Loucy (cell line): Measurements from ENCODE around the gene SETD2.
A peak's percentile ranks its signal among the peaks of the same experiment; 100 is the strongest.
"Not testable (repeated sequence)": the region's sequence is repeated elsewhere in the genome, so short reads cannot be mapped to it uniquely, and the experiment has no call there.

Source experiments
- H2AFZ ChIP-seq: fragments of 200-600 bp; sonication (generic); 2 replicates; pipeline ENCODE4 v1.6.0; 2016; ENCODE audit warnings: antibody characterized with exemption, mild to moderate bottlenecking, low read length, moderate library complexity
- H3F3A ChIP-seq: fragments of 200-600 bp; 2 replicates; pipeline ENCODE4 v1.6.0; 2016; ENCODE audit warnings: antibody characterized with exemption, low read depth, mild to moderate bottlenecking
- H3K27me3 ChIP-seq: fragments of 200-600 bp; sonication (generic); 2 replicates; pipeline ENCODE4 v1.6.1; 2014; ENCODE audit warnings: low read length, mild to moderate bottlenecking; ENCODE audit not compliant: insufficient read depth, poor library complexity, severe bottlenecking
- H3K36me3 ChIP-seq: fragments of 200-600 bp; sonication (generic); 2 replicates; pipeline ENCODE4 v1.6.1; 2016; ENCODE audit warnings: low read length; ENCODE audit not compliant: insufficient read depth
- H3K4me1 ChIP-seq: fragments of 200-600 bp; sonication (generic); 2 replicates; pipeline ENCODE4 v1.5.1; 2014; ENCODE audit warnings: low read length, mild to moderate bottlenecking; ENCODE audit not compliant: insufficient read depth, poor library complexity, severe bottlenecking
- H3K4me2 ChIP-seq: fragments of 200-600 bp; sonication (generic); 2 replicates; pipeline ENCODE4 v1.6.0; 2014; ENCODE audit warnings: antibody characterized with exemption, low read length, low read depth, mild to moderate bottlenecking; ENCODE audit not compliant: poor library complexity, severe bottlenecking
- H3K4me3 ChIP-seq: fragments of 200-600 bp; sonication (generic); 2 replicates; pipeline ENCODE4 v1.5.1; 2014; ENCODE audit warnings: low read length, mild to moderate bottlenecking, mixed read lengths; ENCODE audit not compliant: poor library complexity, severe bottlenecking
- H3K79me2 ChIP-seq: fragments of 200-600 bp; sonication (generic); 2 replicates; pipeline ENCODE4 v1.6.1; 2014; ENCODE audit warnings: low read length; ENCODE audit not compliant: insufficient read depth
- H3K9ac ChIP-seq: fragments of 200-600 bp; sonication (generic); 2 replicates; pipeline ENCODE4 v1.6.0; 2014; ENCODE audit warnings: mild to moderate bottlenecking, low read depth, low read length, moderate library complexity; ENCODE audit not compliant: poor library complexity, severe bottlenecking
- H3K9me2 ChIP-seq: fragments of 200-600 bp; sonication (generic); replicated peaks from 2 replicates; pipeline ENCODE4 v1.6.1; 2016; ENCODE audit warnings: low read depth, low read length, mixed read lengths
- H3K9me3 ChIP-seq: fragments of 200-600 bp; sonication (generic); 2 replicates; pipeline ENCODE4 v1.6.1; 2014; ENCODE audit warnings: mild to moderate bottlenecking, antibody characterized with exemption, low read length, low read depth; ENCODE audit not compliant: insufficient read depth
- H4K20me1 ChIP-seq: fragments of 200-600 bp; sonication (generic); 2 replicates; pipeline ENCODE4 v1.6.0; 2014; ENCODE audit warnings: antibody characterized with exemption, low read length, mild to moderate bottlenecking; ENCODE audit not compliant: insufficient read depth, poor library complexity, severe bottlenecking
- EZH2phosphoT487 ChIP-seq: fragments of 200-600 bp; IDR thresholded peaks from 2 replicates; pipeline ENCODE4 v1.6.1; 2018; ENCODE audit warnings: antibody characterized with exemption, mild to moderate bottlenecking, moderate library complexity, borderline replicate concordance
- TF ChIP-seq, protein P1 (sequence below): fragments of 200-600 bp; sonication (generic); conservative IDR thresholded peaks from 2 replicates; pipeline ENCODE4 v1.5.1; 2014; ENCODE audit warnings: mild to moderate bottlenecking, antibody characterized with exemption, low read length

The SETD2 gene

DNA sequence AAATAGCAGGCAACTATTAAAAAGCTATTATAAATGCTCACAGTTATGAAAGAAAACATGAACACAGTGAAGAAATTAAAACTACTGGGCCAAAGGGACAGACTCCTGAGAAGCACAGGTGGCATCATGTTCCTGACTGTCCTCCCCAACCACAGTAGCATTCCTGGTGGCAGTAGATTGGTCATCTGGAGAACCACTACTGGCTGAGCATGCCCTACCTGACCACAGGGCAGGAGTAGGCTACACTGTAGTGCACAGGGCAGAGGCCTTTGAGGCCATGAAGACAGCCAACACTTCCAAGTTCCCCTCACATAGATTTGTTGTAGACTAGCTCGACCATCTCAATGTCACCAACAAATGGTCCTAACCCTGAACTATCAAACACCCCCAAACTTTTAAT, 135.2 kb downstream of the SETD2 start:
- Histone ChIP-seq H3K4me3 (no peak overlapping the region), H3K4me1 (peaks cover 9% of the 10 kb centered on the region), H3K27me3 (no peaks in the 10 kb centered on the region), H3K9ac (no peak overlapping the region), H4K20me1 (no peaks in the 10 kb centered on the region), H3K9me2 (no peaks in the 10 kb centered on the region), H3F3A (no peaks in the 10 kb centered on the region), H3K79me2 (peaks cover 19% of the 10 kb centered on the region), H3K36me3 (peaks cover 35% of the 10 kb centered on the region), H3K4me2 (no peak overlapping the region), H2AFZ (no peak overlapping the region), H3K9me3 (no peaks in the 10 kb centered on the region)
- TF ChIP-seq, protein P1, sequence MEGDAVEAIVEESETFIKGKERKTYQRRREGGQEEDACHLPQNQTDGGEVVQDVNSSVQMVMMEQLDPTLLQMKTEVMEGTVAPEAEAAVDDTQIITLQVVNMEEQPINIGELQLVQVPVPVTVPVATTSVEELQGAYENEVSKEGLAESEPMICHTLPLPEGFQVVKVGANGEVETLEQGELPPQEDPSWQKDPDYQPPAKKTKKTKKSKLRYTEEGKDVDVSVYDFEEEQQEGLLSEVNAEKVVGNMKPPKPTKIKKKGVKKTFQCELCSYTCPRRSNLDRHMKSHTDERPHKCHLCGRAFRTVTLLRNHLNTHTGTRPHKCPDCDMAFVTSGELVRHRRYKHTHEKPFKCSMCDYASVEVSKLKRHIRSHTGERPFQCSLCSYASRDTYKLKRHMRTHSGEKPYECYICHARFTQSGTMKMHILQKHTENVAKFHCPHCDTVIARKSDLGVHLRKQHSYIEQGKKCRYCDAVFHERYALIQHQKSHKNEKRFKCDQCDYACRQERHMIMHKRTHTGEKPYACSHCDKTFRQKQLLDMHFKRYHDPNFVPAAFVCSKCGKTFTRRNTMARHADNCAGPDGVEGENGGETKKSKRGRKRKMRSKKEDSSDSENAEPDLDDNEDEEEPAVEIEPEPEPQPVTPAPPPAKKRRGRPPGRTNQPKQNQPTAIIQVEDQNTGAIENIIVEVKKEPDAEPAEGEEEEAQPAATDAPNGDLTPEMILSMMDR, result no peak
- no peak for TF ChIP-seq EZH2phosphoT487

DNA sequence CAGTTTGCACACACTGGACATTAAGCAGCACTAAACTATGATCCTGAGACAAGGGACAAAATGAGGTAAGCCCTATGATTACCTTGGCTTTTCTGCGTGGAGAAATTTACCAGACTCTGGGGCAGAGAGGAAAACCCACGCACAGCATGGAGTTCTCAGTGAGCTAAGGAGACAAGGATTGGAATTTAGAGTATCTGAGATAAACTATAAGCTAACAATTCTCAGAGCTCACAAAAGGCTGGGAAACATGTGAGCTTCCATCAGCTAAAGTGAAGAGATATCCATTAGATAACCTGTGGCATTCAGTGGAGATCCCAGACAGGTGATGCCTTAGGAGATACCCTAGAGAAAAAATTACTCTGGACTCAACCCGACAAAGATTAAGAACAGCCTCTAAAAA, 135.8 kb downstream of the SETD2 start:
- no peaks in the 10 kb centered on the region for H3K9me2 ChIP-seq
- peaks cover 9% of the 10 kb centered on the region for H3K4me1 ChIP-seq
- H2AFZ ChIP-seq, result no peak overlapping the region
- H3K9ac ChIP-seq, result no peak overlapping the region
- peaks cover 22% of the 10 kb centered on the region for H3K79me2 ChIP-seq
- H3K9me3 ChIP-seq, result no peaks in the 10 kb centered on the region
- no peaks in the 10 kb centered on the region for H4K20me1 ChIP-seq
- no peak overlapping the region for H3K4me3 ChIP-seq
- no peak overlapping the region for H3K4me2 ChIP-seq
- H3K36me3 ChIP-seq, result peaks cover 32% of the 10 kb centered on the region
- H3K27me3 ChIP-seq, result no peaks in the 10 kb centered on the region
- TF ChIP-seq, protein P1, result no peak
- TF ChIP-seq EZH2phosphoT487, result no peak
- H3F3A ChIP-seq, result no peaks in the 10 kb centered on the region

DNA sequence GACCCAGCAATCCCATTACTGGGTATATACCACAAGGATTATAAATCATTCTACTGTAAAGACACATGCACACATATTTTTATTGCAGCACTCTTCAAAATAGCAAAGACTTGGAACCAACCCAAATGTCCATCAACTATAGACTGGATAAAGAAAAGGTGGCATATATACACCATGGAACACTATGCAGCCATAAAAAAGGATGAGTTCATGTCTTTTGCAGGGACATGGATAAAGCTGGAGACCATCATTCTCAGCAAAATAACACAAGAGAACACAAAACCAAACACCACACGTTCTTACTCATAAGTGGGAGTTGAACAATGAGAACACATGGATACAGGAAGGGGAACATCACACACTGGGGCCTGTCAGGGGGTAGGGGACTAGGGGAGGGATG, 137.5 kb downstream of the SETD2 start:
- peaks cover 39% of the 10 kb centered on the region for H3K79me2 ChIP-seq
- H3K4me1 ChIP-seq, result peaks cover 23% of the 10 kb centered on the region
- H4K20me1 ChIP-seq, H3K4me3 ChIP-seq, H3K9me3 ChIP-seq, H3K9me2 ChIP-seq, H3K27me3 ChIP-seq, H3F3A ChIP-seq, H3K9ac ChIP-seq, H3K4me2 ChIP-seq, H2AFZ ChIP-seq: not testable (repeated sequence)
- peaks cover 26% of the 10 kb centered on the region for H3K36me3 ChIP-seq

GRCh38 chr3:47024932-47025331, 139.0 kb downstream of the SETD2 start:
- no peaks in the 10 kb centered on the region for H3F3A ChIP-seq
- no peaks in the 10 kb centered on the region for H3K9me2 ChIP-seq

More at GRCh38 chr3:47024932-47025331, 139.0 kb downstream of the SETD2 start:
- H3K9ac ChIP-seq, result no peak overlapping the region
- peaks cover 54% of the 10 kb centered on the region for H3K79me2 ChIP-seq
- H3K36me3 ChIP-seq, result peaks cover 27% of the 10 kb centered on the region
- no peaks in the 10 kb centered on the region for H3K9me3 ChIP-seq
- H3K4me2 ChIP-seq, result no peak overlapping the region
- no peak overlapping the region for H3K4me3 ChIP-seq
- no peaks in the 10 kb centered on the region for H3K27me3 ChIP-seq
- TF ChIP-seq, protein P1, result 0 out of 2 replicates have a peak, but pooled peaks have one; percentile 17
- TF ChIP-seq EZH2phosphoT487, result no peak
- H4K20me1 ChIP-seq, result no peaks in the 10 kb centered on the region
- H3K4me1 ChIP-seq, result peaks cover 38% of the 10 kb centered on the region
- no peak overlapping the region for H2AFZ ChIP-seq
